Ovary (tissue), 3 donors: Measurements from ENCODE around the gene NCS1.

Source experiments
- EP300 ChIP-seq: sonication (generic); formaldehyde crosslinking; IDR thresholded peaks from one replicate; pipeline ENCODE4 v1.6.1; 2017; ENCODE audit warnings: antibody characterized with exemption
- POLR2A ChIP-seq: fragments of 450-650 bp; IDR thresholded peaks from one replicate; pipeline ENCODE4 v1.6.1; 2017; ENCODE audit warnings: antibody characterized with exemption, mild to moderate bottlenecking, moderate library complexity
- TF ChIP-seq, protein P1 (sequence below), 3 donors: fragments of 450-650 bp in 2 of 3; fragments of 200-600 bp in 1 of 3; IDR thresholded peaks; one replicate each; pipeline versions ENCODE4 v1.5.1 to v1.8.0; 2016 to 2022; ENCODE audit warnings: antibody characterized with exemption in 3 of 3, mild to moderate bottlenecking in 1 of 3
- donor health status: DM: no; HTN: no; CAD: no.

DNA sequence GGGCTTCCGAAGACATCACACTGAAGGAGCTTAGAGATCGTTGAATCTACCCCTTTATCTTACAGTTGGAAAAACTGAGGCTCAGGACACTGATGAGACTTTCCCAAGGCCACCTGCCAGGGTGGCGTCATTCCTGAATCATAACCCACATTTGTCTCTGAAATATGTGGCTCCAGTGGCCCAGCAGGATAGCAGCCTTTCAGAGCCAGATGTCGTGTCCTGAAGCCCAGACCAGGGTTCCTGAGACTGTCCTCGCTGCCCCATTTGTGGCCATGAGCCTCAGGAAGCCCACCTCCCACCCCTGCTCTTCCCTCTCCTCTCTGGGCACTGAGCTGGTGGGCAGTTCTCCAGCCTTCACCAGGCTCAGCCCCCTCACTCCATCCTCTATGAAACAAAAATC lies 95.7 kb downstream of the NCS1 start:
- TF ChIP-seq, protein P1, sequence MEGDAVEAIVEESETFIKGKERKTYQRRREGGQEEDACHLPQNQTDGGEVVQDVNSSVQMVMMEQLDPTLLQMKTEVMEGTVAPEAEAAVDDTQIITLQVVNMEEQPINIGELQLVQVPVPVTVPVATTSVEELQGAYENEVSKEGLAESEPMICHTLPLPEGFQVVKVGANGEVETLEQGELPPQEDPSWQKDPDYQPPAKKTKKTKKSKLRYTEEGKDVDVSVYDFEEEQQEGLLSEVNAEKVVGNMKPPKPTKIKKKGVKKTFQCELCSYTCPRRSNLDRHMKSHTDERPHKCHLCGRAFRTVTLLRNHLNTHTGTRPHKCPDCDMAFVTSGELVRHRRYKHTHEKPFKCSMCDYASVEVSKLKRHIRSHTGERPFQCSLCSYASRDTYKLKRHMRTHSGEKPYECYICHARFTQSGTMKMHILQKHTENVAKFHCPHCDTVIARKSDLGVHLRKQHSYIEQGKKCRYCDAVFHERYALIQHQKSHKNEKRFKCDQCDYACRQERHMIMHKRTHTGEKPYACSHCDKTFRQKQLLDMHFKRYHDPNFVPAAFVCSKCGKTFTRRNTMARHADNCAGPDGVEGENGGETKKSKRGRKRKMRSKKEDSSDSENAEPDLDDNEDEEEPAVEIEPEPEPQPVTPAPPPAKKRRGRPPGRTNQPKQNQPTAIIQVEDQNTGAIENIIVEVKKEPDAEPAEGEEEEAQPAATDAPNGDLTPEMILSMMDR (IDR thresholded peaks at IDR 0.05): no peak
- TF ChIP-seq POLR2A: no peak
- TF ChIP-seq EP300: no peak
